HCT116 (cell line): ENCODE results near the gene NENF. TPM values are rescaled to one million over a fixed set of nuclear protein-coding genes. Genes with fewer than 3 reads are reported as not detected.

Experiments
- ATAC-seq: fragments of 200-7000 bp; cut with Tn5 transposase; 2 replicates; pipeline ENCODE4 v1.9.1; 2020; ENCODE audit warnings: mild to moderate bottlenecking, moderate library complexity
- BruUV-seq: library from RNA; stranded (reverse); fragments of 400-500 nt; replicated peaks from 2 replicates; lab custom pipeline; 2021; lab: Mats Ljungman, UMichigan
- CTCF ChIA-PET: fragments of 300-600 bp; sonication (Branson Sonifier 250); formaldehyde crosslinking; loops from one replicate; lab custom pipeline; 2021; ENCODE audit warnings: antibody characterized with exemption; lab: Charles Lee
- POLR2A ChIA-PET: fragments of 300-600, 350-600 bp; sonication (Branson Sonifier 250); formaldehyde crosslinking; loops from one replicate; lab custom pipeline; 2021; ENCODE audit warnings: antibody characterized with exemption; lab: Charles Lee
- RAD21 ChIA-PET, 2 experiments: fragments of 300-600 bp; sonication (Branson Sonifier 250); formaldehyde crosslinking; loops; one replicate each; lab custom pipeline; 2023; ENCODE audit warnings: low total read pairs in 2 of 2; ENCODE audit not compliant: uncharacterized antibody in 2 of 2, unreplicated experiment in 2 of 2, low non-redundant PET in 1 of 2; lab: Charles Lee
- DNase-seq: peaks from one replicate; pipeline ENCODE4 v3.0.0-alpha.2; 2010; ENCODE audit warnings: low read depth, low spot score
- H2AFZ ChIP-seq: fragments of 200-600 bp; shearing (Covaris generic), sonication (generic); 2 replicates; pipeline ENCODE4 v1.6.1; 2017; ENCODE audit warnings: low read depth, mixed run types, mixed read lengths, antibody characterized with exemption, low read length; ENCODE audit not compliant: poor library complexity, severe bottlenecking
- H3K27ac ChIP-seq: 2 replicates; pipeline ENCODE4 v1.5.1; 2012; ENCODE audit warnings: low read depth, low read length
- H3K27me3 ChIP-seq: fragments of 200-600 bp; sonication (generic); 2 replicates; pipeline ENCODE4 v1.6.1; 2016; ENCODE audit warnings: mixed run types, low read length, mixed read lengths; ENCODE audit not compliant: insufficient read depth
- H3K36me3 ChIP-seq, 2 experiments: fragments of 200-500 bp in 1 of 2; fragments of 200-600 bp in 1 of 2; sonication (Bioruptor generic) in 1 of 2; sonication (generic) in 1 of 2; 2 replicates each; pipeline versions ENCODE4 v1.5.1 to v1.6.1; 2014 to 2016; ENCODE audit warnings: low read length in 2 of 2, inconsistent platforms in 1 of 2, mixed read lengths in 1 of 2, mixed run types in 1 of 2; ENCODE audit not compliant: insufficient read depth in 2 of 2, control insufficient read depth in 1 of 2
- H3K4me1 ChIP-seq, 2 experiments: fragments of 200-600 bp in 1 of 2; sonication (generic) in 1 of 2; 2 replicates each; pipeline versions ENCODE4 v1.5.1 to v1.6.1; 2012 to 2017; ENCODE audit warnings: low read length in 2 of 2, inconsistent platforms in 1 of 2, mild to moderate bottlenecking in 1 of 2, mixed read lengths in 1 of 2, mixed run types in 1 of 2, moderate library complexity in 1 of 2; ENCODE audit not compliant: insufficient read depth in 2 of 2, control insufficient read depth in 1 of 2
- H3K4me2 ChIP-seq: fragments of 200-600 bp; sonication (generic); 2 replicates; pipeline ENCODE4 v1.6.1; 2017; ENCODE audit warnings: mixed run types, low read length, mixed read lengths
- H3K4me3 ChIP-seq, 2 experiments: fragments of 200-600 bp in 1 of 2; sonication (generic) in 1 of 2; replicated peaks in 1 of 2; 2 replicates each; pipeline ENCODE4 v1.5.1; 2011 to 2016; ENCODE audit warnings: low read length in 2 of 2, control low read depth in 1 of 2, low read depth in 1 of 2, mild to moderate bottlenecking in 1 of 2, mixed read lengths in 1 of 2, mixed run types in 1 of 2
- H3K79me2 ChIP-seq: fragments of 200-600 bp; sonication (generic); 2 replicates; pipeline ENCODE4 v1.6.1; 2017; ENCODE audit warnings: mild to moderate bottlenecking, mixed run types, low read length, moderate library complexity, mixed read lengths; ENCODE audit not compliant: insufficient read depth
- H3K9ac ChIP-seq: fragments of 200-600 bp; sonication (generic); 2 replicates; pipeline ENCODE4 v1.6.1; 2016; ENCODE audit warnings: low read length, mixed read lengths
- H3K9me2 ChIP-seq: fragments of 200-600 bp; sonication (generic), shearing (Covaris generic); 2 replicates; pipeline ENCODE4 v1.6.1; 2017; ENCODE audit warnings: mixed run types, mild to moderate bottlenecking, moderate library complexity; ENCODE audit not compliant: insufficient read depth
- H3K9me3 ChIP-seq, 2 experiments: fragments of 200-500 bp in 1 of 2; fragments of 200-600 bp in 1 of 2; sonication (Bioruptor generic) in 1 of 2; sonication (generic) in 1 of 2; 2 replicates each; pipeline ENCODE4 v1.6.1; 2014 to 2017; ENCODE audit warnings: low read length in 2 of 2, mixed read lengths in 2 of 2, inconsistent platforms in 1 of 2, low read depth in 1 of 2, mild to moderate bottlenecking in 1 of 2, mixed run types in 1 of 2, moderate library complexity in 1 of 2; ENCODE audit not compliant: control insufficient read depth in 1 of 2, insufficient read depth in 1 of 2
- H4K20me1 ChIP-seq: fragments of 200-600 bp; sonication (generic), shearing (Covaris generic); 2 replicates; pipeline ENCODE4 v1.6.1; 2017; ENCODE audit warnings: mixed run types, mild to moderate bottlenecking, moderate library complexity; ENCODE audit not compliant: insufficient read depth
- CBX3 ChIP-seq: IDR thresholded peaks from 2 replicates; pipeline ENCODE4 v1.6.1; 2012; ENCODE audit warnings: low read depth
- EZH2 ChIP-seq: fragments of 200-600 bp; sonication (generic); IDR thresholded peaks from 2 replicates; pipeline ENCODE4 v1.6.1; 2017; ENCODE audit warnings: antibody characterized with exemption, mixed run types
- EZH2phosphoT487 ChIP-seq: fragments of 200-600 bp; IDR thresholded peaks from 2 replicates; pipeline ENCODE4 v1.6.1; 2018; ENCODE audit warnings: antibody characterized with exemption, borderline replicate concordance
- RAD21 ChIP-seq: IDR thresholded peaks from 2 replicates; pipeline ENCODE4 v1.6.1; 2012; ENCODE audit warnings: low read depth, mild to moderate bottlenecking
- SIN3A ChIP-seq: IDR thresholded peaks from 2 replicates; pipeline ENCODE4 v1.6.1; 2012; ENCODE audit warnings: low read depth
- SP1 ChIP-seq: IDR thresholded peaks from 2 replicates; pipeline ENCODE4 v1.6.1; 2012; ENCODE audit warnings: low read depth
- TCF7L2 ChIP-seq: IDR thresholded peaks from 2 replicates; pipeline ENCODE4 v1.7.0; 2011; ENCODE audit warnings: borderline replicate concordance, inconsistent platforms; ENCODE audit not compliant: insufficient read depth, insufficient read length; ENCODE audit errors: extremely low read depth
- intact Hi-C: fragments of 100-400 bp; cut with micrococcal nuclease; formaldehyde crosslinking; loops from 2 replicates; pipeline ENCODE4 v1.10.0; 2022
- total RNA-seq: library from RNA; stranded (reverse); gene quantifications from one replicate; pipeline ENCODE4 v1.2.1, GENCODE V29; 2021; ENCODE audit not compliant: unreplicated experiment
- TF ChIP-seq, protein P1 (sequence below), 3 experiments: fragments of 200-600 bp in 1 of 3; sonication (generic) in 1 of 3; IDR thresholded peaks in 2 of 3; conservative IDR thresholded peaks in 1 of 3; 2 replicates each; pipeline ENCODE4 v1.5.1; 2012 to 2017; ENCODE audit warnings: low read depth in 2 of 3, low read length in 2 of 3, antibody characterized with exemption in 1 of 3, borderline replicate concordance in 1 of 3, control low read depth in 1 of 3, mild to moderate bottlenecking in 1 of 3, mixed read lengths in 1 of 3, mixed run types in 1 of 3, moderate library complexity in 1 of 3; ENCODE audit not compliant: insufficient read depth in 1 of 3
- TF ChIP-seq, protein P2 (sequence below): IDR thresholded peaks from 2 replicates; pipeline ENCODE4 v1.6.1; 2012
- TF ChIP-seq, protein P3 (sequence below): IDR thresholded peaks from 2 replicates; pipeline ENCODE4 v1.6.1; 2012

The NENF gene
- total RNA-seq, 1 experiment from 2014 or later: 78.4 TPM

DNA sequence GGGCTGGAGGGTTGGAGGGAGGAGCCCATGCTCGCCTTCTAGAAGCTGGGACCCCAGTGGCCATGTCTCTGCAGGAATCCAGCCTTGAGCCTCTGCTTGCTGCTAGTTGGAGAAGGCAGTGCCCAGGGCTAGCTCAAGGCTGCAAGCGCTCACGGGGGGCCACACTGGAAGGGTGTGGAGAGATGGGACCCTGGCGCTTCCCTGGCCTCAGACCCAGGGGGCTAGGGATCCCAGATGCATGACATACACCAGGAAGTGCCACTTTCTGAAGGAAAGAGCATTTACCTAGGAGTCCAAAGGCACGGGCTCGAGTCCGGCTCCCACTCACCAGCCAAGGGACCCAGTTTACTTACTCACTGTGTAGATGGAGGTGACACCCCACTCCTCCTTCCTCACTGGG, 32.6 kb downstream of the NENF start:
- no peaks in the 10 kb centered on the region for H3K27me3 ChIP-seq
- no peak overlapping the region for H3K4me2 ChIP-seq
- no peaks in the 10 kb centered on the region for H3K36me3 ChIP-seq
- no peaks in the 10 kb centered on the region for H3K9me3 ChIP-seq
- no peak overlapping the region for H3K4me3 ChIP-seq
- TF ChIP-seq, protein P1, sequence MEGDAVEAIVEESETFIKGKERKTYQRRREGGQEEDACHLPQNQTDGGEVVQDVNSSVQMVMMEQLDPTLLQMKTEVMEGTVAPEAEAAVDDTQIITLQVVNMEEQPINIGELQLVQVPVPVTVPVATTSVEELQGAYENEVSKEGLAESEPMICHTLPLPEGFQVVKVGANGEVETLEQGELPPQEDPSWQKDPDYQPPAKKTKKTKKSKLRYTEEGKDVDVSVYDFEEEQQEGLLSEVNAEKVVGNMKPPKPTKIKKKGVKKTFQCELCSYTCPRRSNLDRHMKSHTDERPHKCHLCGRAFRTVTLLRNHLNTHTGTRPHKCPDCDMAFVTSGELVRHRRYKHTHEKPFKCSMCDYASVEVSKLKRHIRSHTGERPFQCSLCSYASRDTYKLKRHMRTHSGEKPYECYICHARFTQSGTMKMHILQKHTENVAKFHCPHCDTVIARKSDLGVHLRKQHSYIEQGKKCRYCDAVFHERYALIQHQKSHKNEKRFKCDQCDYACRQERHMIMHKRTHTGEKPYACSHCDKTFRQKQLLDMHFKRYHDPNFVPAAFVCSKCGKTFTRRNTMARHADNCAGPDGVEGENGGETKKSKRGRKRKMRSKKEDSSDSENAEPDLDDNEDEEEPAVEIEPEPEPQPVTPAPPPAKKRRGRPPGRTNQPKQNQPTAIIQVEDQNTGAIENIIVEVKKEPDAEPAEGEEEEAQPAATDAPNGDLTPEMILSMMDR (IDR thresholded peaks at IDR 0.05 in 2 of 3, conservative IDR thresholded peaks at IDR 0.05 in 1 of 3; ENCODE audit: borderline replicate concordance in 1 of 3, insufficient read depth in 1 of 3, low read depth in 2 of 3, low read length in 2 of 3): no peak
- TF ChIP-seq RAD21 (no peak), SIN3A (no peak), CBX3 (no peak), EZH2 (no peak), SP1 (no peak), TCF7L2 (no peak), EZH2phosphoT487 (no peak)
- TF ChIP-seq, protein P2, sequence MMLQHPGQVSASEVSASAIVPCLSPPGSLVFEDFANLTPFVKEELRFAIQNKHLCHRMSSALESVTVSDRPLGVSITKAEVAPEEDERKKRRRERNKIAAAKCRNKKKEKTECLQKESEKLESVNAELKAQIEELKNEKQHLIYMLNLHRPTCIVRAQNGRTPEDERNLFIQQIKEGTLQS: no peak
- TF ChIP-seq, protein P3, sequence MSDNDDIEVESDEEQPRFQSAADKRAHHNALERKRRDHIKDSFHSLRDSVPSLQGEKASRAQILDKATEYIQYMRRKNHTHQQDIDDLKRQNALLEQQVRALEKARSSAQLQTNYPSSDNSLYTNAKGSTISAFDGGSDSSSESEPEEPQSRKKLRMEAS: no peak
- CTCF ChIA-PET: interaction anchor here (1.8 to 4.1 kb wide), 2 partner anchors 9 to 200 kb away, joined by 6 to 23 read pairs; no protein-coding TSS in a partner anchor
- H2AFZ ChIP-seq: no peak overlapping the region
- no peaks in the 10 kb centered on the region for H3K9me2 ChIP-seq
- peaks cover 22 to 38% of the 10 kb centered on the region in 2 experiments for H3K4me1 ChIP-seq
- no TSS peak for BruUV-seq
- no peaks in the 10 kb centered on the region for H4K20me1 ChIP-seq
- DNase-seq (no peak), ATAC-seq (no peak)
- H3K9ac ChIP-seq: no peak overlapping the region
- POLR2A ChIA-PET: interaction anchor here (2.0 kb wide), 1 partner anchor 143 kb away, joined by 5 read pairs; the partner anchor contains the start of gene ATF3
- intact Hi-C loops: no loop called here
- H3K27ac ChIP-seq: no peak overlapping the region
- H3K79me2 ChIP-seq: no peaks in the 10 kb centered on the region
- RAD21 ChIA-PET: no interaction called here
